22Rv1 (cell line): ENCODE measurements around the gene BEX4.

Experiments
- H3K27ac ChIP-seq: fragments of 450-650 bp; 2 replicates; pipeline ENCODE4 v1.5.1; 2017
- ZFX ChIP-seq: fragments of 450-650 bp; IDR thresholded peaks from 2 replicates; pipeline ENCODE4 v1.6.1; 2017; ENCODE audit warnings: antibody characterized with exemption, borderline replicate concordance
- TF ChIP-seq, protein P1 (sequence below): fragments of 450-650 bp; IDR thresholded peaks from 2 replicates; pipeline ENCODE4 v1.5.1; 2017; ENCODE audit warnings: mild to moderate bottlenecking

Gene BEX4

DNA sequence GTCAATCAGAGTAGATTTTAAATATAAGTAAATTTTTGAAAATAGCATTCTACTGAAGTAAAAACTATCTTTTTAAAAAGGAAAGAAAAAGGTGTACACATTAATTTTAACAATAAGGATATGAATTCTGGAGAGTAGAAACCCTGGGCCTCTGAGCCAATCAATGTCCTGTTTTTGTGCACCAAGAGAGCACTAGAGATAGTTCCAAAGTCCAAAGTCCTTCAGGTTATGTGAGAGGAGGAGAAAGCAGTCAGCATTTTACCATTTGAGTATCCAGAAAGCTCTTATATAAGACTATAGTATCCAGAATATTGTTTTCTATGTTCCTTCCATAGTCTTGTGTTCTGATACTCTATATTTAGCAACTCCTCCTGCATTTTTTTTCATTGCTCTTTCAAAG lies 43.4 kb downstream of the BEX4 start:
- H3K27ac ChIP-seq = 0 out of 2 replicates have a peak overlapping the region, but pooled peaks have one; percentile 25
- TF ChIP-seq, protein P1, sequence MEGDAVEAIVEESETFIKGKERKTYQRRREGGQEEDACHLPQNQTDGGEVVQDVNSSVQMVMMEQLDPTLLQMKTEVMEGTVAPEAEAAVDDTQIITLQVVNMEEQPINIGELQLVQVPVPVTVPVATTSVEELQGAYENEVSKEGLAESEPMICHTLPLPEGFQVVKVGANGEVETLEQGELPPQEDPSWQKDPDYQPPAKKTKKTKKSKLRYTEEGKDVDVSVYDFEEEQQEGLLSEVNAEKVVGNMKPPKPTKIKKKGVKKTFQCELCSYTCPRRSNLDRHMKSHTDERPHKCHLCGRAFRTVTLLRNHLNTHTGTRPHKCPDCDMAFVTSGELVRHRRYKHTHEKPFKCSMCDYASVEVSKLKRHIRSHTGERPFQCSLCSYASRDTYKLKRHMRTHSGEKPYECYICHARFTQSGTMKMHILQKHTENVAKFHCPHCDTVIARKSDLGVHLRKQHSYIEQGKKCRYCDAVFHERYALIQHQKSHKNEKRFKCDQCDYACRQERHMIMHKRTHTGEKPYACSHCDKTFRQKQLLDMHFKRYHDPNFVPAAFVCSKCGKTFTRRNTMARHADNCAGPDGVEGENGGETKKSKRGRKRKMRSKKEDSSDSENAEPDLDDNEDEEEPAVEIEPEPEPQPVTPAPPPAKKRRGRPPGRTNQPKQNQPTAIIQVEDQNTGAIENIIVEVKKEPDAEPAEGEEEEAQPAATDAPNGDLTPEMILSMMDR = no peak
- no peak for TF ChIP-seq ZFX
